Panc1 (cell line): ENCODE data around the gene EFCC1.

Experiments
- POLR2AphosphoS5 ChIP-seq: IDR thresholded peaks from 2 replicates; pipeline ENCODE4 v1.6.1; 2012; ENCODE audit warnings: mild to moderate bottlenecking, low read depth, low read length, moderate library complexity
- SIN3A ChIP-seq: IDR thresholded peaks from 2 replicates; pipeline ENCODE4 v1.6.1; 2012; ENCODE audit warnings: low read depth, mild to moderate bottlenecking, low read length, moderate library complexity, borderline replicate concordance; ENCODE audit not compliant: insufficient read depth
- TCF7L2 ChIP-seq: IDR thresholded peaks from 2 replicates; pipeline ENCODE4 v1.6.1; 2011; ENCODE audit warnings: mild to moderate bottlenecking, low read depth, low read length, inconsistent platforms
- TF ChIP-seq, protein P1 (sequence below): fragments of 450-650 bp; IDR thresholded peaks from 2 replicates; pipeline ENCODE4 v1.5.1; 2017; ENCODE audit warnings: mild to moderate bottlenecking
- TF ChIP-seq, protein P2 (sequence below), 2 experiments: IDR thresholded peaks; 2 replicates each; pipeline ENCODE4 v1.6.1; 2011 to 2012; ENCODE audit warnings: low read depth in 2 of 2, control low read depth in 1 of 2, low read length in 1 of 2, mild to moderate bottlenecking in 1 of 2, moderate library complexity in 1 of 2; ENCODE audit not compliant: insufficient read depth in 1 of 2

DNA sequence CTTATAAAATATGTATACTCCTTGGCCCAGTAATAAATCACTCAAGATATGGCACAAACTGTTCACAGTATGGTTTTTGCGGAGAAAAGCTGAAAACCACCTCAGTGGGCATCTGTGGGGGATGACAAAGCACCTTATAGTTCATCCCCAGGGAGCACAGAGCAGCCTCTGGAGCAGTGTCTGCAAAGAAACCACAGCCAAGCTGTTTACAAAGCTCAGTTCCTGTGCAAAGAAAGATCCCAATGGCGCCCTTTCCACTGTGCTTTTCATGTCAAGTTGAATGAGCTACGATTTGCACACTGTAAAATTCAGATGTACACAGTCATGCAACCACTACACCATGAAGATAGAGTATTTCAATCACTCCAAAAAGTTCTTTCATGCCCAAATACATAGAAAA, 2.5 kb upstream of the EFCC1 start:
- TF ChIP-seq, protein P1, sequence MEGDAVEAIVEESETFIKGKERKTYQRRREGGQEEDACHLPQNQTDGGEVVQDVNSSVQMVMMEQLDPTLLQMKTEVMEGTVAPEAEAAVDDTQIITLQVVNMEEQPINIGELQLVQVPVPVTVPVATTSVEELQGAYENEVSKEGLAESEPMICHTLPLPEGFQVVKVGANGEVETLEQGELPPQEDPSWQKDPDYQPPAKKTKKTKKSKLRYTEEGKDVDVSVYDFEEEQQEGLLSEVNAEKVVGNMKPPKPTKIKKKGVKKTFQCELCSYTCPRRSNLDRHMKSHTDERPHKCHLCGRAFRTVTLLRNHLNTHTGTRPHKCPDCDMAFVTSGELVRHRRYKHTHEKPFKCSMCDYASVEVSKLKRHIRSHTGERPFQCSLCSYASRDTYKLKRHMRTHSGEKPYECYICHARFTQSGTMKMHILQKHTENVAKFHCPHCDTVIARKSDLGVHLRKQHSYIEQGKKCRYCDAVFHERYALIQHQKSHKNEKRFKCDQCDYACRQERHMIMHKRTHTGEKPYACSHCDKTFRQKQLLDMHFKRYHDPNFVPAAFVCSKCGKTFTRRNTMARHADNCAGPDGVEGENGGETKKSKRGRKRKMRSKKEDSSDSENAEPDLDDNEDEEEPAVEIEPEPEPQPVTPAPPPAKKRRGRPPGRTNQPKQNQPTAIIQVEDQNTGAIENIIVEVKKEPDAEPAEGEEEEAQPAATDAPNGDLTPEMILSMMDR: no peak
- TF ChIP-seq SIN3A (no peak), TCF7L2 (no peak), POLR2AphosphoS5 (no peak)
- TF ChIP-seq, protein P2, sequence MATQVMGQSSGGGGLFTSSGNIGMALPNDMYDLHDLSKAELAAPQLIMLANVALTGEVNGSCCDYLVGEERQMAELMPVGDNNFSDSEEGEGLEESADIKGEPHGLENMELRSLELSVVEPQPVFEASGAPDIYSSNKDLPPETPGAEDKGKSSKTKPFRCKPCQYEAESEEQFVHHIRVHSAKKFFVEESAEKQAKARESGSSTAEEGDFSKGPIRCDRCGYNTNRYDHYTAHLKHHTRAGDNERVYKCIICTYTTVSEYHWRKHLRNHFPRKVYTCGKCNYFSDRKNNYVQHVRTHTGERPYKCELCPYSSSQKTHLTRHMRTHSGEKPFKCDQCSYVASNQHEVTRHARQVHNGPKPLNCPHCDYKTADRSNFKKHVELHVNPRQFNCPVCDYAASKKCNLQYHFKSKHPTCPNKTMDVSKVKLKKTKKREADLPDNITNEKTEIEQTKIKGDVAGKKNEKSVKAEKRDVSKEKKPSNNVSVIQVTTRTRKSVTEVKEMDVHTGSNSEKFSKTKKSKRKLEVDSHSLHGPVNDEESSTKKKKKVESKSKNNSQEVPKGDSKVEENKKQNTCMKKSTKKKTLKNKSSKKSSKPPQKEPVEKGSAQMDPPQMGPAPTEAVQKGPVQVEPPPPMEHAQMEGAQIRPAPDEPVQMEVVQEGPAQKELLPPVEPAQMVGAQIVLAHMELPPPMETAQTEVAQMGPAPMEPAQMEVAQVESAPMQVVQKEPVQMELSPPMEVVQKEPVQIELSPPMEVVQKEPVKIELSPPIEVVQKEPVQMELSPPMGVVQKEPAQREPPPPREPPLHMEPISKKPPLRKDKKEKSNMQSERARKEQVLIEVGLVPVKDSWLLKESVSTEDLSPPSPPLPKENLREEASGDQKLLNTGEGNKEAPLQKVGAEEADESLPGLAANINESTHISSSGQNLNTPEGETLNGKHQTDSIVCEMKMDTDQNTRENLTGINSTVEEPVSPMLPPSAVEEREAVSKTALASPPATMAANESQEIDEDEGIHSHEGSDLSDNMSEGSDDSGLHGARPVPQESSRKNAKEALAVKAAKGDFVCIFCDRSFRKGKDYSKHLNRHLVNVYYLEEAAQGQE (IDR thresholded peaks at IDR 0.05; ENCODE audit: insufficient read depth in 1 of 2, low read depth in 2 of 2, low read length in 1 of 2): no peak
